ENCODE data around the gene CREB5. TPM values are rescaled to one million over a fixed set of nuclear protein-coding genes. Genes with fewer than 3 reads are reported as not detected.

Gene CREB5
- total and polyA plus RNA-seq, 2 of the 8 experiments (the other 6 are each of a cell fraction or from before 2014, with no cell fraction given), result 2.4 to 2.7 TPM

- no peaks in the 10 kb centered on the region for H3K9me3 ChIP-seq (ENCODE audit: insufficient read depth in 2 of 2, low read depth in 1 of 2, low read length in 1 of 2)
- no peaks in the 10 kb centered on the region; a peak in 1 of 7 replicates for H3K27me3 ChIP-seq (replicated peaks in 1 of 4; ENCODE audit: control insufficient read depth in 3 of 4, extremely low read depth in 1 of 4, insufficient read depth in 3 of 4, low read length in 3 of 4)
- no peak overlapping the region for H2AFZ ChIP-seq (ENCODE audit: low read length)
- no peak overlapping the region for H4K5ac ChIP-seq (ENCODE audit: insufficient read length, low read depth, low read length)
- no peak overlapping the region for H2BK12ac ChIP-seq (ENCODE audit: low read depth, low read length)
- ChIA-PET CTCF (ENCODE audit: partially characterized antibody) (interaction anchor here (1.2 kb wide), 1 partner anchor 115 kb away, joined by 3 read pairs; no protein-coding TSS in a partner anchor), POLR2A (ENCODE audit: partially characterized antibody) (interaction anchor here (1.5 kb wide), 1 partner anchor 77 kb away, joined by 3 read pairs; no protein-coding TSS in a partner anchor)
- no peak overlapping the region for H2BK5ac ChIP-seq (ENCODE audit: low read depth, low read length)
- no peaks in the 10 kb centered on the region for H3K79me2 ChIP-seq (ENCODE audit: control insufficient read depth in 1 of 2, insufficient read depth in 2 of 2, low read length in 2 of 2)
- no peak overlapping the region for H3K4me3 ChIP-seq (ENCODE audit: extremely low read depth in 1 of 4, insufficient read depth in 2 of 4, low read depth in 3 of 4, low read length in 4 of 4)
- 81% methylated on average over 4 of the region's 4 CpGs; no CpG with 5 or more reads in 1 of the 2 experiments for WGBS, 2 experiments (ENCODE audit: extremely low coverage in 1 of 2, insufficient coverage in 1 of 2, insufficient read length in 1 of 2, insufficient replicate concordance in 2 of 2, low coverage in 1 of 2, low lambda C conversion rate in 2 of 2, missing lambda C conversion rate in 1 of 2)
- no peak overlapping the region for H3K18ac ChIP-seq (ENCODE audit: extremely low read depth, low read length)
- TF ChIP-seq CTBP2 (IDR thresholded peaks at IDR 0.05; ENCODE audit: borderline replicate concordance, insufficient read depth, insufficient read length, low read length), result no peak
- TF ChIP-seq POU5F1 (IDR thresholded peaks at IDR 0.05; ENCODE audit: low read depth, low read length), result no peak
- no peak for TF ChIP-seq USF2 (IDR thresholded peaks at IDR 0.05; ENCODE audit: low read length)
- TF ChIP-seq EGR1 (IDR thresholded peaks at IDR 0.05; ENCODE audit: borderline replicate concordance, low read depth, low read length), result no peak
- no peak for TF ChIP-seq SP1 (IDR thresholded peaks at IDR 0.05; ENCODE audit: low read depth, low read length)
- TF ChIP-seq MAX (IDR thresholded peaks at IDR 0.05), result no peak
- TF ChIP-seq TAF7 (optimal IDR thresholded peaks at IDR 0.05; ENCODE audit: borderline replicate concordance, low read depth, low read length), result no peak
- TF ChIP-seq E2F6 (IDR thresholded peaks at IDR 0.05), result no peak
- no peak overlapping the region for H3K27ac ChIP-seq (ENCODE audit: low read depth, low read length)
- H4K8ac ChIP-seq (ENCODE audit: extremely low read depth, insufficient read depth, low read length), result no peak overlapping the region
- no peaks in the 10 kb centered on the region for H3K79me1 ChIP-seq (ENCODE audit: low read depth, low read length)
- no peak overlapping the region for H2BK20ac ChIP-seq (ENCODE audit: low read length)
- no peak overlapping the region for H2BK120ac ChIP-seq (replicated peaks; ENCODE audit: low read depth, low read length)
- no peak for DNase-seq (ENCODE audit: low read depth in 1 of 2, low spot score in 2 of 2)
- no peak overlapping the region; the same call in 1 of the 2 replicates for H2AK5ac ChIP-seq (ENCODE audit: low read depth, low read length)
- H3K36me3 ChIP-seq (ENCODE audit: control insufficient read depth in 2 of 4, insufficient read depth in 4 of 4, low read length in 3 of 4), result no peaks in the 10 kb centered on the region
- no peak overlapping the region for H4K91ac ChIP-seq (replicated peaks; ENCODE audit: insufficient read length, low read length)
- H3K4me2 ChIP-seq (ENCODE audit: insufficient read depth in 1 of 2, low read depth in 2 of 2, low read length in 2 of 2), result no peak overlapping the region
- FAIRE-seq, result no peak
- H3K9ac ChIP-seq (replicated peaks in 1 of 4; ENCODE audit: extremely low read depth in 1 of 4, low read depth in 3 of 4, low read length in 3 of 4), result no peak overlapping the region
- H3K56ac ChIP-seq (replicated peaks; ENCODE audit: insufficient read length, low read depth, low read length), result no peak overlapping the region
- H2BK15ac ChIP-seq (ENCODE audit: low read length), result no peak overlapping the region
- H3K4me1 ChIP-seq (replicated peaks in 1 of 4; ENCODE audit: control insufficient read depth in 3 of 4, insufficient read depth in 4 of 4, low read length in 3 of 4), result peaks cover 0 to 5% (median 1%) of the 10 kb centered on the region in 4 experiments; a peak in 3 of 7 replicates
- H3K4ac ChIP-seq (replicated peaks; ENCODE audit: insufficient read length, low read depth, low read length), result no peak overlapping the region
- H3K23me2 ChIP-seq (ENCODE audit: low read depth, low read length), result no peaks in the 10 kb centered on the region
- no peak overlapping the region for H3K14ac ChIP-seq (ENCODE audit: insufficient read length)
- no peaks in the 10 kb centered on the region for H4K20me1 ChIP-seq (replicated peaks in 1 of 2; ENCODE audit: control insufficient read depth in 1 of 2, insufficient read depth in 2 of 2, low read length in 2 of 2)
- no peak overlapping the region for H3K23ac ChIP-seq (ENCODE audit: insufficient read length)
These were observed 336.0 kb downstream of the CREB5 start for GRCh38 chr7:28748346-28748745.
